Activated CD8-positive, alpha-beta memory T cell treated with anti-CD3 and anti-CD28 coated beads for 1 hour (primary cell): Measurements from ENCODE around the gene SGK1.

ENCODE experiments used
- DNase-seq, 2 donors: peaks; one replicate each; pipeline ENCODE4 v3.0.0-alpha.2; 2020; ENCODE audit warnings: low read depth in 1 of 2; ENCODE audit errors: extremely low read depth in 1 of 2

The SGK1 gene

DNA sequence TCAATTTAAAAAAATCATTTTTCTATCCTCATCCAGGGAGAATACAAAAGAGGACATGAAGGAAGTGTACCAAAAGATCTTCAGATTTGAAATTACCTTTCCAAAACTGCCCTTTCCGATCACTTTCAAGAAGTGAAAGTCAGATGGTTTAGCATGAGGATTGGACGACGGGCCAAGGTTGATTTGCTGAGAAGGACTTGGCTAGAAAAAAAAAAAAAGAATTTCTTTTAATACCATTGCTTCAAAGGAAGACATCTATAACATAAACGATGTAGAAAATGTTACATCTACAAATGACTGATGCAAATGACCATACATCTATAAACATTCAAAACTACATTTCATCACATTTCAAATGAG is 144.6 kb downstream of the SGK1 start:
- no peak for DNase-seq

DNA sequence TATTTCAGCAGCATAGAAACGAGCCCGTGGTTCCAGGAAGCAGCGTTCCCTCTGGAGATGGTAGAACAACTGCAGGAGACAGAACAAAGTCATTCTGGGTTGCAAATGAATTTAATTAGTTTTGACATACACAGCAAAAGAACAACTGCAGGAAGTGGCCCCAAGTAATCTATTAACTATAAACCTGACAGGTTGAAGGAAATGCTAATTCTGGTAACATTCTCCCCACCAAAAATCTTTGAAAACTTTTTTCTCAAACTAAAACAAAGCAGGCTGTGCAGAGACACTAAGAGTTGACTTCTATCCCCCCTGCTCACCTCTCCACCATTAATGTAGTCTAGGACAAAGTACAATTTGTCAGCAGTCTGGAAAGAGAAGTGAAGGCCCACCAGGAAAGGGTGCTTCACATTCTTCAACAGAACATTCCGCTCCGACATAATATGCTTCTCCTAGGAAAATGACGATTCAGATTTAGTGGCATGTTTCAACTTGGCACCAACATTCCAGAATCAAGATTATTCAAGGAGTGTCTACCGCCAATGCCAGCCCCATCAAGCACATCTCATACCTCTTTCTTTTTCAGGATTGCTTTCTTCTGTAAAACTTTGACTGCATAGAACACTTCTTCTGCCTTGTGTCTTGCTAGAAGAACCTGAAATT is 145.1 kb downstream of the SGK1 start:
- no peak for DNase-seq

DNA sequence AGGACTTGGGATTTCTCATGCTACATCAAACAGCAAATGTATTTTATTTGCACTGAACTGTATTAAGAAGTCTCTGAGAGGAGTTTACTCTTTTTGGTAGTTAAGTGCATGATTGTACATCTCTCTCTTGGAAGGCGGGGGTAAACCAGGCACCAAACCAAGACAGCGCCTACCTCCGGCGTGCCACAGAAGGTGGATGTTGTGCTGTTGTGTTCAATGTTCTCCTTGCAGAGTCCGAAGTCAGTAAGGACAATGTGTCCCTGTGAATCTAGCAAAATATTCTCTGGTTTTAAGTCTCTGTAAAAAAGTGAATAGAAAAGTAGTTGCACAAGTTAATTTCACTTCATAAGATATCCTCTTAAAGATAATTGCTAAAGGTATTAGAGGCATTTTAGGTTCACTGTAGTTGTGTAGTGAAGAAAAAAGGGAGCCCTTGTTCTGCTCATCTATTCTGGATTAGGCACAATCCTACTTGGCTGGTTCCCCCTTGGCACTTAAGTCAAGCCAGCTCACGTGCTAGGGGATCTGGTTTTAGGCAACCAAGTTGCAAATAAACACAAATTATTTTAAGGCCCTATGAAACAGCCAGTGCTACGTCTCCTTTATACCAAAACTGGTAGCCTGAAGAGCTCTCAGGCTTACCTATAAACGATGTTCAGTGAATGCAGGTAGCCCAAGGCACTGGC is 145.7 kb downstream of the SGK1 start:
- DNase-seq, result no peak

GRCh38 chr6:134171517-134171916 is 146.4 kb downstream of the SGK1 start:
- no peak for DNase-seq

GRCh38 chr6:134170844-134171243 is 147.1 kb downstream of the SGK1 start:
- DNase-seq, result no peak

- no peak for DNase-seq
These were observed 147.9 kb downstream of the SGK1 start for GRCh38 chr6:134169871-134170486.

- no peak for DNase-seq
These were observed 149.2 kb downstream of the SGK1 start for GRCh38 chr6:134168590-134169208.

DNA sequence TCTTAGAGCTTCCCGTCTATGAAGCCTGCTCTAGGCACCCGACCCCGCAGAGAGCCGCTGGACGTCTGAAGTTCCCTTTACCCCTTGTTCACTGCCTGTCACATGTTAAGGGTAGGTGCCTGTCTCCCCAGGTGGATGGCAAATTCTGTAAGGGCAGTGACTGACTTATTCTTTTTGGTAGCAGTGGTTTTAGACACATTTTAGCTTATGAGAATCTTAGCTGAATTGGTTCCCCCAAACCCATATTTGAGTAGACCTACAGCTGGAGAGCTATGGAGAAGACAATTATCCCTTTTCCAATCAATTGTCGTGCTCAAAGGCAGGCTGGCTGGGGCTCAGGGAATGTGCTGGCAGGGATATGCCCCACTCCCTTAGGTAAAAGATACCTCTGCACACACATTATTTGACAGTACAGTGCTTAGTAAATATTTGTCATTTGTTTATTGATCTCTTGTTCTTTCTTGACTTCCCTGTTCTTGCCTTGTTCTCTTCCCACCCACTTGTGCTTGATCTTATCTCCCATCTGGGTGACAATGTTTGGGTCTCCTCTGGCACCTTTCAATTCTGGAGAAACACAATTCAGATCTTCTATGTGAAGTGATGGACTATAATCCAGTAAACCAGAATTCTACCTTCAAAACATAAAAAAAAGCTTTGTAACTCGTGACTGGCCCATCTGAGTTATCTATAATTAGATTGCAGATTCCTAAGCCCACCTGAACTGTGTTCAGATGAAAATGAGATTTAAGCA is 151.2 kb downstream of the SGK1 start:
- no peak for DNase-seq

- no peak for DNase-seq
These were observed 152.2 kb downstream of the SGK1 start for GRCh38 chr6:134165561-134166201.

GRCh38 chr6:134164300-134164699 is 153.6 kb downstream of the SGK1 start:
- DNase-seq, result no peak

DNA sequence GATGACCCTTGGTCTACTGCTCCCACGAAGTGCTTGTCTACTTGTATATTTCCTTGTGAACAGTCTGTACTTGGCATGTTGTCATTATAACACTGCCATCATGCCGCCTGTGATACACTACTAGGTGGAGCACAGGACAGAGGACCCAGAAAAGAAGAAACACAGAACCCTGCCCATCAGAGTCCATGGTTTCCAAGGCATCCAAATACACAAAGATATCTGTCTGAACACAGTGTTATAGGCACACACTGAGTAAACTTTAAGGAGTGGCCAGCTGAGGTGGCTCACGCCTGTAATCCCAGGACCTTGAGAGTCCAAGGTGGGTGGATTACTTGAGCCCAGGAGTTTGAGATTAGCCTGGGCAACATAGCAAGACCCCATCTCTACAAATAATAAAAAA is 155.0 kb downstream of the SGK1 start:
- DNase-seq, result no peak

DNA sequence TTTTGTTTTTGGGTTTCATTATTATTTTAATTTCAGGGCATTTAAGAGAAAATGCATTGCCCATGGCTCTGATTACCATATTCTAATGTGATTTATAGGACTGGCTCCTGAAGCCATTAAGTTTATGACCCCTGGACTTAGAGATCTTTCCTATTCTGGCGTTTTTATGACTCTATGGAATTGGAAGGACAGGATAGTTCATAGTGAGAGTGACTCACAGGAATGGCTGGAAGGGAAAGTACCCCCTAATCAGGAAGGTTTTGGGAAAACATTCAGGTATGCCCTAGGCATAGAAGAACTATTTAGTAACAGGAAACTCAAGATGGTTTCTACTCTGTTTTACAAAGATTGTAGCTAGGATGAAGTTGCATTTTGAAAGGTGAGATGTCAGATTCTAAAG is 156.9 kb downstream of the SGK1 start:
- DNase-seq, result no peak

- DNase-seq, result no peak
These were observed 165.0 kb downstream of the SGK1 start for GRCh38 chr6:134152767-134153485.

GRCh38 chr6:134148566-134148965 is 169.3 kb downstream of the SGK1 start:
- DNase-seq, result no peak

DNA sequence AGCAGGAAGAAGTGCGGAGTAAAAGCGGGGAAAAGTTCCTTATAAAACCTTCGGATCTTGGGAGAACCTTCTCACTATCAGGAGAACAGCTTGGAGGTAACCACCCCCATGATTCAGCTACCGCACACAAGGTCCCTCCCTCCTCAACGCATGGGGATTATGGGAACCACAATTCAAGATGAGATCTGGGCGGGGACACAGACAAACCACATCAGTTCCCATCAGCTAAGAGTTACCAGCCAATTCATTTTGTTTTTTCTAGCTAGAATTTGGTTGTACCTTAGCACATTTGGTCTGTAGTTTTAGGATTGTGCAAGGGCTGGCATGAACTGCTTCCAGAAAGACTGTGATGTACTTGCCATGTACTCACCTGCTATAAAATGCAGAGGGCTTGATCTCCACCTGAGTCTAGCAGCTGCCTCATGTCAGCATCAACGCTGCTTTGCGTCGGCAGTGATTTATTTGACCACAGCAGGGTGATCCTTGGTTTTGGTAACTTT is 170.8 kb downstream of the SGK1 start:
- no peak for DNase-seq

DNA sequence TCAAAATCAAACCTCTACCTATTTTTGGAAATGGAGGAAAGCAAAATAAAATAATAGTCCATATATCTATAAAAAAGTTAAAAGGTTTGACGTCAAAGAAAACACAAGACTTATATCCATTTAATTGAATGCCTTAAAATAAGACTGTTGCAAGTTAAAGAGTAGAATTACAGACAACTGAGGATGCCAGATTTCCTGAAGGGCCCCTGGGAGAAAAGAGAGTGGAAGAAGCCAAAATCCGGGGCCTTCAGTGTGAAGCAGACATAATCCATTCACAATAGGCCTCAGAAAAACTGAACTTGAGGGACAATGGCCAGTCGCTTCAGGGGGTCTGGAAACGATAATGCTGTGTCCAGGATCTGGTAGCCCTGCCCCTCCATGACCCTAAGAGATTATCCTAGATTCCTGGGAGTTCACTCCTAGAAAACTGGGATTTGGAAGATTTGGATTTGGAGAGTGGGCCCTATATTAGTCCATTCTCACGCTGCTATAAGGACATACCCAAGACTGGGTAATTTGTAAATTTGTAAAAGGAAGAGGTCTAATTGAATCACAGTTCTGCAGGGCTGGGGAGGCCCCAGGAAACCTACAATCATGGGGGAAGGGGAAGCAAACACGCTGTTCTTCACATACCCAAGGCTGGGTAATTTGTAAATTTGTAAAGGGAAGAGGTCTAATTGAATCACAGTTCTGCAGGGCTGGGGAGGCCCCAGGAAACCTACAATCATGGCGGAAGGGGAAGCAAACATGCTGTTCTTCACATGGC is 171.5 kb downstream of the SGK1 start:
- no peak for DNase-seq

- DNase-seq, result no peak
These were observed 172.1 kb downstream of the SGK1 start for GRCh38 chr6:134145786-134146185.

- no peak for DNase-seq
These were observed 179.5 kb downstream of the SGK1 start for GRCh38 chr6:134138226-134138975.
